Measurements from ENCODE around the gene PHF11. TPM values are rescaled to one million over a fixed set of nuclear protein-coding genes. Genes with fewer than 3 reads are reported as not detected.

The PHF11 gene
- total RNA-seq, 4 donors from 2014 or later = 4.2 to 32.1 (median 18.7) TPM

GRCh38 chr13:49543656-49544055 lies 47.9 kb downstream of the PHF11 start:
- intact Hi-C loops (cut with DNase I; ENCODE audit: low total_unique reads) = no loop called here
- H3K36me3 ChIP-seq = peaks cover 0 to 22% (median 5%) of the 10 kb centered on the region in 4 donors
- TF ChIP-seq CTCF (IDR thresholded peaks at IDR 0.05) (no peak), EP300 (IDR thresholded peaks at IDR 0.05; ENCODE audit: low read depth) (no peak), POLR2A (IDR thresholded peaks at IDR 0.05) (no peak), POLR2AphosphoS5 (IDR thresholded peaks at IDR 0.05) (no peak)
- H3K4me3 ChIP-seq = no peak overlapping the region
- no peaks in the 10 kb centered on the region for H3K9me3 ChIP-seq
- 98 to 100% methylated on average over 3 of the region's 3 CpGs for WGBS, 2 donors (ENCODE audit: low coverage in 1 of 2)
- peaks cover 0 to 3% (median 0%) of the 10 kb centered on the region in 4 donors for H3K4me1 ChIP-seq
- in situ Hi-C loops (cut with MboI; ENCODE audit: low pct_ligation_motif_present in 1 of 4, low pct_unique_long_range_greater_than_20kb in 1 of 4, low sequenced_read_pairs in 3 of 4) = no loop called here
- H3K27me3 ChIP-seq = no peaks in the 10 kb centered on the region
- DNase-seq = no peak
- H3K27ac ChIP-seq = no peak overlapping the region

GRCh38 chr13:49545661-49546060 lies 49.9 kb downstream of the PHF11 start:
- H3K9me3 ChIP-seq = no peaks in the 10 kb centered on the region
- WGBS, 2 donors (ENCODE audit: low coverage in 1 of 2) = 89% methylated on average over 4 of the region's 4 CpGs; no CpG with 5 or more reads in 1 of the 2 donors
- intact Hi-C loops (cut with DNase I; ENCODE audit: low total_unique reads) = no loop called here
- no peak overlapping the region for H3K4me3 ChIP-seq
- H3K4me1 ChIP-seq = no peaks in the 10 kb centered on the region
- no peak for DNase-seq
- no peak overlapping the region for H3K27ac ChIP-seq
- in situ Hi-C loops (cut with MboI; ENCODE audit: low pct_ligation_motif_present in 1 of 4, low pct_unique_long_range_greater_than_20kb in 1 of 4, low sequenced_read_pairs in 3 of 4) = no loop called here
- TF ChIP-seq EP300 (IDR thresholded peaks at IDR 0.05; ENCODE audit: low read depth) (no peak), POLR2AphosphoS5 (IDR thresholded peaks at IDR 0.05) (no peak), CTCF (IDR thresholded peaks at IDR 0.05) (no peak), POLR2A (IDR thresholded peaks at IDR 0.05) (no peak)
- peaks cover 0 to 16% (median 4%) of the 10 kb centered on the region in 4 donors for H3K36me3 ChIP-seq
- H3K27me3 ChIP-seq = no peaks in the 10 kb centered on the region

DNA sequence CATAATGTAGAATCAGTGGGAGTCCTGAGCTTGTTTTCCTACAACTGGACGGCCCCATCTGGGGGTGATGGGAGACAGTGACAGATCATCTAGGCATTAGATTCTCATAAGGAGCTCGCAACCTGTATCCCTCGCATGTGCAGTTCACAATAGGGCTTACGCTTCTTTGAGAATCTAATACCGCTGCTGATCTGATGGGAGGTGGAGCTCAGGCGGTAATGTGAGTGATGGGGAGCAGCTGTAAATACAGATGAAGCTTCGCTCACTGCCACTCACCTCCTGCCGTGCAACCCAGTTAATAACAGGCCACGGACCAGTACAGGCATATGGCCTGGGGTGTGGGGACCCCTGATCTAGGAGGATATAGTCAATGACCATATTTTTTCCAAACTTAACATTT lies 50.8 kb downstream of the PHF11 start:
- intact Hi-C loops (cut with DNase I; ENCODE audit: low total_unique reads) (no loop called here), in situ Hi-C loops (cut with MboI; ENCODE audit: low pct_ligation_motif_present in 1 of 4, low pct_unique_long_range_greater_than_20kb in 1 of 4, low sequenced_read_pairs in 3 of 4) (no loop called here)
- H3K27me3 ChIP-seq = no peaks in the 10 kb centered on the region
- no peak for DNase-seq
- WGBS, 2 donors (ENCODE audit: low coverage in 1 of 2) = 99% methylated on average over 9 of the region's 9 CpGs; no CpG with 5 or more reads in 1 of the 2 donors
- no peak overlapping the region for H3K4me3 ChIP-seq
- H3K36me3 ChIP-seq = peaks cover 0 to 9% (median 2%) of the 10 kb centered on the region in 4 donors
- no peak for TF ChIP-seq CTCF (IDR thresholded peaks at IDR 0.05)
- no peak for TF ChIP-seq EP300 (IDR thresholded peaks at IDR 0.05; ENCODE audit: low read depth)
- TF ChIP-seq POLR2A (IDR thresholded peaks at IDR 0.05) = no peak
- no peak for TF ChIP-seq POLR2AphosphoS5 (IDR thresholded peaks at IDR 0.05)
- no peaks in the 10 kb centered on the region for H3K9me3 ChIP-seq
- H3K4me1 ChIP-seq = no peaks in the 10 kb centered on the region
- no peak overlapping the region for H3K27ac ChIP-seq

DNA sequence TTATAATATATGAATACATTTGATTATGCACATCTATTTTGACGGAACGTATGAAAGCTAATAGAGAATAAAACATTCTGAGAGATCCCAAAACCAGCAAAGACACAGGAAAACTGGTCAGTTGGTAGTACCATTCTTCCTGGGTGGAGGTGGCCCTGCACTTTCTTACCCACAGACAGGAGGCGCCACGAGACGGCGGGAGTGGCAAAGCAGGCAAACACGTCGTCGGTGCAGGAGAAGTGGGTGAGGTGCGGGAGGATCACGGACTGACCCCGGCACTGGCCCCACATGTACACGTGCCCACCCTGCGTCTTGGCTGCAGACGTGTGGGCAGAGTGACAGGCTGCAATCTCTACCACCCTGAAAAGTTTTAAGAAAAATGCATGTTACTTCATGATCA lies 53.5 kb downstream of the PHF11 start:
- H3K27ac ChIP-seq = no peak overlapping the region
- TF ChIP-seq CTCF (IDR thresholded peaks at IDR 0.05) = no peak
- TF ChIP-seq EP300 (IDR thresholded peaks at IDR 0.05; ENCODE audit: low read depth) = no peak
- TF ChIP-seq POLR2A (IDR thresholded peaks at IDR 0.05) = no peak
- TF ChIP-seq POLR2AphosphoS5 (IDR thresholded peaks at IDR 0.05) = no peak
- 87 to 100% methylated on average over 2 to 15 of the region's 15 CpGs for WGBS, 2 donors (ENCODE audit: low coverage in 1 of 2)
- no peaks in the 10 kb centered on the region for H3K9me3 ChIP-seq
- DNase-seq = no peak
- in situ Hi-C loops (cut with MboI; ENCODE audit: low pct_ligation_motif_present in 1 of 4, low pct_unique_long_range_greater_than_20kb in 1 of 4, low sequenced_read_pairs in 3 of 4) = no loop called here
- no peaks in the 10 kb centered on the region for H3K4me1 ChIP-seq
- intact Hi-C loops (cut with DNase I; ENCODE audit: low total_unique reads) = no loop called here
- H3K27me3 ChIP-seq = no peaks in the 10 kb centered on the region
- H3K36me3 ChIP-seq = peaks cover 0 to 6% (median 2%) of the 10 kb centered on the region in 4 donors
- H3K4me3 ChIP-seq = no peak overlapping the region

Measured in transverse colon (tissue), 4 donors.